Mammary epithelial cell (primary cell): ENCODE results near the gene DPYSL4.

Experiments
- EZH2 ChIP-seq: IDR thresholded peaks from 2 replicates; pipeline ENCODE4 v1.6.1; 2012; ENCODE audit warnings: low read length, inconsistent platforms, borderline replicate concordance
- TF ChIP-seq, protein P1 (sequence below), 2 donors: IDR thresholded peaks in 1 of 2; conservative IDR thresholded peaks in 1 of 2; 2 replicates each; pipeline ENCODE4 v1.5.1; 2011 to 2012; ENCODE audit warnings: inconsistent platforms in 2 of 2, low read length in 2 of 2, mild to moderate bottlenecking in 2 of 2, control low read depth in 1 of 2, low read depth in 1 of 2; ENCODE audit not compliant: insufficient read depth in 1 of 2; ENCODE audit errors: extremely low read depth in 1 of 2

DNA sequence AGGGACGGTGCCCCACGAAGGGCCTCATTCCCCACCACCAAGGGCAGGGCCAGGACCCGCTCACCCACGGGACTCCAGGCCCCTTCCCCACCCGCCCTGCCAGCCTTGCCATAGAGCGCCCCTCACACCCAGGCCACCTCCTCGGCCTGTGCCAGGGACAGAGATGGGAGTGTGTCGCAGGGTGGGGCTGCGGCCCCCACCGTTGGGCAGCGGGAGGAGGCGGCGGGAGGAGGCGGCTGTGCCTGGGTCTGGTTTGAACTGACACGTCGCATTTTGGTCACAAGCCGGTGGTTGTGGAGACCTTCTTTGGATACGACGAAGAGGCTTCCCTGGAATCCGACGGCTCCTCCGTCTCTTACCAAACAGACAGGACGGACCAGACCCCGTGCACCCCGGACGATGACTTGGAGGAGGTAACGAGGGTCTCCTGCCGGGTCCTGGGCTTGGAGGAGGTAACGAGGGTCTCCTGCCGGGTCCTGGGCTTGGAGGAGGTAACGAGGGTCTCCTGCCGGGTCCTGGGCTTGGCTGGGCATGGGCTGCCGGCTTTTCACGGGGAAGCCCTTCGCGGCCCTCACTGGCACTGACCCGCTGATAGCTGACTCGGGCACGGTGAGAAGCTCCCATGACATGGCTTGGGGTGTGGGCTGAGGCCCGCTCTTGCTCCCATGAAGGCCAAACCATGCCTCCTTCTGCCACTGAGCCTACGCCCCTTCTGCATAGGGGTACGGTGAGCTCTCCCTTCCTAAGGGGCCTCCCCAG, 46.4 kb upstream of the DPYSL4 start:
- no peak for TF ChIP-seq EZH2
- TF ChIP-seq, protein P1, sequence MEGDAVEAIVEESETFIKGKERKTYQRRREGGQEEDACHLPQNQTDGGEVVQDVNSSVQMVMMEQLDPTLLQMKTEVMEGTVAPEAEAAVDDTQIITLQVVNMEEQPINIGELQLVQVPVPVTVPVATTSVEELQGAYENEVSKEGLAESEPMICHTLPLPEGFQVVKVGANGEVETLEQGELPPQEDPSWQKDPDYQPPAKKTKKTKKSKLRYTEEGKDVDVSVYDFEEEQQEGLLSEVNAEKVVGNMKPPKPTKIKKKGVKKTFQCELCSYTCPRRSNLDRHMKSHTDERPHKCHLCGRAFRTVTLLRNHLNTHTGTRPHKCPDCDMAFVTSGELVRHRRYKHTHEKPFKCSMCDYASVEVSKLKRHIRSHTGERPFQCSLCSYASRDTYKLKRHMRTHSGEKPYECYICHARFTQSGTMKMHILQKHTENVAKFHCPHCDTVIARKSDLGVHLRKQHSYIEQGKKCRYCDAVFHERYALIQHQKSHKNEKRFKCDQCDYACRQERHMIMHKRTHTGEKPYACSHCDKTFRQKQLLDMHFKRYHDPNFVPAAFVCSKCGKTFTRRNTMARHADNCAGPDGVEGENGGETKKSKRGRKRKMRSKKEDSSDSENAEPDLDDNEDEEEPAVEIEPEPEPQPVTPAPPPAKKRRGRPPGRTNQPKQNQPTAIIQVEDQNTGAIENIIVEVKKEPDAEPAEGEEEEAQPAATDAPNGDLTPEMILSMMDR (conservative IDR thresholded peaks at IDR 0.05 in 1 of 2, IDR thresholded peaks at IDR 0.05 in 1 of 2; ENCODE audit: extremely low read depth in 1 of 2, insufficient read depth in 1 of 2, low read depth in 1 of 2, low read length in 2 of 2): no peak
